Stimulated activated CD8-positive, alpha-beta memory T cell treated with anti-CD3 and anti-CD28 coated beads, Interleukin-4, amount 100 ng/mL, for 24 hours (primary cell): Measurements from ENCODE around the gene GRIK4.

Source experiments
- DNase-seq: peaks from one replicate; pipeline ENCODE4 v3.0.0-alpha.2; 2020; ENCODE audit warnings: low read depth

GRIK4 gene

DNA sequence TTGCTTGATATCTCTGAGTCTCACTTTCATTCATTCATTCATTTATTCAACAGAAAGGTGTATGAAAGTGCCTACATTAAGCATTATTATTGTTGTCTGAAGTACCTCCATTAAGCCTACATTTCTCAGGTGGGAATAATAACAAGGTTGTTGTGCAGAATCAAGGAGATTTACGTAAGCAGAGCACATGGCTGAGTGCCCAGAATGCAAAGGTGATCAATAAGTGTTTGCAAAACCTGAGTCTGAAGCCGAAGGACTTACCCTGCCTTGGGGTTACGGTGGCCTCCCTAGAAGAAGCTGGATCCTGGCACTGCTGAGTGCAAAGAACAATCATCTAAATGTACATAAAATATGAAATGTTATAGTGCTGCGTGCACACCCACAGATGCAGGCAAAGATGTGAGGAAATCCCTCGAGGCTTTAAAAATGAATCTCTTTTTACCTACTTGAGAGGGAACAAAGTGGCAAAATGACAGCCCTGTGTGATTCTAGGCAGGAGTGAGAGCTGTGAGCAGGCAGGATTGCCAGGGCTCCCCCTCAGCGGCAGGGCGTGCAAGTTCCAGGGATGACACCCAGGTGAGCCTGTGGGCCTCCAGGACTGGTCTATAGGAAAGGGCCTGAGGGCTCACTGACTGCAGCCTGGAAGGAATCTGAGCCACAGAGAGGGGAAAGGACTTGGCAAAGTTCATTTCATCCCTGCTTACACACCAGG, 379.2 kb downstream of the GRIK4 start:
- DNase-seq, result no peak

DNA sequence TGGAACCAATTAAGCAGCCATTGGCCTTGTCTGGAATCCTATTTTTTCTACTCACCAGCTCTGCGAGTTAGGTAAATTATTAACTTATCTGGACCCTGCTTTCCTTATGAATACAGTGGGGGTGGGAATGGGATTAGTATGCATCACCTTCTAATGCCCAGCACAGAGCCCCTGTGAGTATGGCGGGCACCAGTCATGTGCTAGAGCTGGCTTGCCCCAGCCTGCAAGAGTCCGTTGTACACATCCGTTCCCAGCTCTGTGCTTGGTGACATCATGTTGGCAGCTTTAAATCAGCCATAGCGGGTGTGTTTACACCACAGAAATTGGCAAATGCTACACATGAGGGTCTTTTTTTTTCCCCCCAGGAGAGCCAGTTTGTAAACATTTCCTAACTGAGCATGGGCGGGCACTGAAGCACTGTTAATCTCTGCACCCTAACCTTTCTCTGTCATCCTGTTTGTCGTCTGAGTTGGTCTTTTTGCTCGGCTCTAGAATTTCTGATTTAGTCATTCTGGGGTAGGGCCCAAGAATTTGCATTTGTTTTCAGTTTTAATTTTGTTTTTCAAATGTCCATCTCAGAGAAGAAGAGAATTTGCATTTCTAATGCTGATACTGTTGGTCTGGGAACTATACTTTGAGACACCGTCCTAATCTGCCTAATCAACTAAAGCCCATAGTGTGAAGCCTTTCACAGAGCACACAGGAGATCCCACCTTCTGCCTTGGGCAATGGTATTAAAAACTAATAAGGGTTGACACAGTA, 382.1 kb downstream of the GRIK4 start:
- no peak for DNase-seq

DNA sequence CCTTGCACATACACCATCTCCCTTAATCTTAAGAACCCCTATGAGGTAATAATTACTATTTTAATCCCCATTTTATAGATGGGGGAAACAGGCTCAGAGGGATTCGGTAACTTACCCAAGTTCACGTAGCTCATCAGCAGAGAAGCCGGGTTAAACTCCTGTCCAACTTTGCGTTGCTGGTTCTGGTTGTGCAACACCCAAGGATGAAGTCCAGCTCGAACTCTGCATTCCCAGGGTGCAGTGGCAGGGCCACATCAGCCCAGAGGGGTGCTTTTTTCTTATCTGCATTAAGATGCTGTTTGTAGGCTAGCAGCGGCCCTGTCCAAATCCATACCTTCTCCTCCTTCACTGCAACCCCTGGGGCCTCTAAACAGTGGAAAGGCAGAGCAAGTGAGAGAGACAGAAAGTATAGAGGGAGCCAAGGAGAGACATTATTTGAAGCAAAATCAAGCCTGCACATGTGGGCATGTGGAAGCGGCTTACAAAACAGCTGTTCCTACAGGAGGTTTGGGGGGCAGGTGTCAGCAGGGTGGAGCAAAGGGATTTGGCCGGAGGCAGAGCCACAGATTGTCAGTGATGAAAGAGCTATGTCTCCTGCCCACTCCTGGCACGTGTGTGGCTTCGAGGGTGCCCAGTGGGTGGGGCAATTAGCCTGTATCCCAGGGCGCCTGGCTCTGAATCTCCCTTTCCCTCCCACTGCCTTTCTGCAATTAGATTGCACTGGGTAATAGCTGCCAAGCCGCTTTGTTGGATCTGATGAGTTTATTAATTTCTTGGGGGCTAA, 382.8 kb downstream of the GRIK4 start:
- no peak for DNase-seq

DNA sequence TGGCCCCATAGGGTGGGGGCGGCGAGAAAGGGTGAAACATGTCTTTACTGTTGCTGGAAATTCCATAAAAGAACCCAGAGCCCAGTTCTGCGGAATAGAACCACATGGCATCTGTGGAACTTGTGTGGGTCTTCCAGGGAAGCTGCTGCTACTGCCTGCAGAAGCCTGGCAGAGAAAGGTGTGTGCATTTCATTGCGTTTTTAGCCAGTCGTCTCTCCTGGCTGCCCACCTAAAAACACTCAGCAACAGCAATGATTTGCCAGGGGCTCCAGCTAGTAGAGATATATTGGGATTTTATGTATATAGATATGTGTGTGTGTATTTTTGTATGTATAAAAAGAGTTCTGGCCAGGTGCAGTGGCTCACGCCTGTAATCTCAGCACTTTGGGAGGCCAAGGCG, 385.1 kb downstream of the GRIK4 start:
- DNase-seq, result no peak

DNA sequence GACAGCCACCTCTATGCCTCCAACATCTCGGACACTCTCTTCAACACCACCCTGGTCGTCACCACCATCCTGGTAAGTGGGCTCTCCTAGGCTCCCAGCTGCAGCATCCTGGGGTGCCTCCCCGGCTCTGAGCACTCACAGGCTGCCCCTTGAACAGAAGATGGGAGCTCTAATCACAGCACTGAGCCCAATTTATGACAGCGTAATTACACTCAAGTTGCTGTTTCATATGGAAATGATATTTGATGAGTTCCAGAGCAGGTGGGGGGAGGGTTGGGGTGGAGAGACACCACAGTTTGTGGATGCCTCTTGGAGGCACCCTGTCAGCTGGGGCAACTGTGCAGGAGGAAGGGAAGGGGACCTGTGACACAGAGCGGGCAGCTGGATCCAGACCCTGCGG, 387.0 kb downstream of the GRIK4 start:
- no peak for DNase-seq

DNA sequence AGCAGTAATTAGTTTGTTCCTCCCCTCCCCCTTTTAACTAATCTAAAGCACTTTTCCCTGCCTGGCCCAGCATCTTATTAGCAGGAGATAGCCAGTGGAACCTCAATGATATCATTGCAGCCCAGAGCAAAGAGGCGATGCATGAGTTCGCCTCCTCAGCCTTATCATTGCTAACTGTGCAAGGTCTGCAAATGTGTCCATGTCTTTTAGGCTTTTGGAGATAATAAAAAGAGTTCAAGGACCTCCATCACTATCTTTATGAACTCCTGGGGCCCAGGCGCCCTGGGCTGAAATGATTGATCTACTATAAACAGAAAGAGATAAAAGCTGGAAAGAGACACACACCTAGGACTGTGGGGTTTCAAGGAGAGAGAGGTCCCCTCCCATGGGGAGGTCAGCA, 388.2 kb downstream of the GRIK4 start:
- no peak for DNase-seq

DNA sequence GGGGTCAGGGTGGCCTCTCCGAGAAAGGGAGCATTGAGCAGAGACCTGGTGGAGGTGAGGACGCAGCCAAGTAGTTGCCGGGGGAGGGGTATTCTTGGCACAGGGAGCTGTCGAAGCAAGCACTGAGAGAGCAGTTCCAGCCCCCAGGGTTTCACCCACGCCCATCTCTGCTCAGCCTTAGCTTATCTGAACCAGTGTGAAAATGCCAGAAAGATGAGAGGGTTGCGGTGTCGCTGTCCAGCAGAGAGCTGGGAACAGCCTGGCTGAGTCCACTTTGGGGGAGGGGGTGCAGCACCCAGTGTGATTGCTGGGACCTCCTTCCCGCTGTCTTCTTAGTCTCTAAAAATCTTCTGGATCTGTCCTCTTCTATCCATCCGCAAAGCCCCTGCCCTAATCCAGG, 389.1 kb downstream of the GRIK4 start:
- no peak for DNase-seq

- no peak for DNase-seq
These were observed 392.1 kb downstream of the GRIK4 start for GRCh38 chr11:120903686-120904085.

- DNase-seq, result no peak
These were observed 392.6 kb downstream of the GRIK4 start for GRCh38 chr11:120904116-120904515.

- no peak for DNase-seq
These were observed 395.2 kb downstream of the GRIK4 start for GRCh38 chr11:120906766-120907165.

DNA sequence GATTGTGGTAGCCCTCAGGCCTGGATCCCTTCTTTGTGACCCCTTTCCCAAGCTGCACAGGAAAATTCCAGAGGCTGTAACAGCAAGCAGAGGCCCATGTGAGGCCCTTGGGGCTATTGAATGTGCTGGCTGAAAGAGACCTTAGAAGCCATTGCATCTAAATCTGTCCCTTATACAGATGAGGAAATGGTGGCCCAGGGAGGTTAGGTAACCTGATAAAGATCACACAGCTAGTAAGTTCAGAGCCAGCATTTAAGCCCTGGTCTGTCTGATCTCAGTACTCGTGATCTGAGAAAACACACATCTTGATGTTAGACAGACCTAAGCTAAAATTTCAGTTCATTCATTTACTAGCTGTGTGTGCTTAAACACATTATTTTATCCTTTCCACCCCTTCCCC, 396.4 kb downstream of the GRIK4 start:
- DNase-seq, result no peak

DNA sequence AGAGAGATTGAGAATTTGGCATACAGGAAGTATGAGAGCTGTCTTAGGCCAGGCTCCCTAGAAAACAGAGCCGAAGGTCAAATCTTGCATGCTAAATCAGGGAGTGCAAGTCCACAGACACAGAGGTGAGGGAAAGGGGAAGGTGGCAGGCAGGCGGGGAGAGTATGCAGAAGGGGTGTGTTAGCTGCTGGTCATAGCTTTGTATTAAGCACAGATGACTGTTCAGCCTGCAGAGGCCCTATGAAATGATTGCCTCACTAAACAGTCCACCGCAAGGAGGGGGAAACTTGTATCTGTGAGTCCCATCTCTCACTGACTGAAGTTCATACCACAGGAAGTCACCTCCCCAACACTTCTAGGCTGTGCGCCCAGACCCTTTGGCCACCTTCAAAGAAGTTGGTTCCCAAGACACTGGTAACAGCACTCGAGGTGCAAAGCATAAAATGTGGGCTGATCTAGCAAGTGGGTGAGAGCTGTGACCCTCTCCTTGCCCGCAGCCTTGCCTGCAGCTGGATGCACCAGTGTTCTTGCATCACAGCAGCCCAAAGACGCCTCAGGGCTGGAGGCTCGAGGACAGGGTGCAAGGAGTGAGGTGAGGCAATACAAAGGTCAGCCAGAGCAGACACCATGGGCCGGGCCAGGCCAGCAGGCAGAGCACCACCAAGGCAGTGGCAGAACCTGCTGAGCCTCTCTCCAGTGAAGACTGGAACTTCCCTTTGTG, 397.1 kb downstream of the GRIK4 start:
- DNase-seq, result peak; percentile 14

GRCh38 chr11:120909676-120910416, 398.3 kb downstream of the GRIK4 start:
- no peak for DNase-seq

DNA sequence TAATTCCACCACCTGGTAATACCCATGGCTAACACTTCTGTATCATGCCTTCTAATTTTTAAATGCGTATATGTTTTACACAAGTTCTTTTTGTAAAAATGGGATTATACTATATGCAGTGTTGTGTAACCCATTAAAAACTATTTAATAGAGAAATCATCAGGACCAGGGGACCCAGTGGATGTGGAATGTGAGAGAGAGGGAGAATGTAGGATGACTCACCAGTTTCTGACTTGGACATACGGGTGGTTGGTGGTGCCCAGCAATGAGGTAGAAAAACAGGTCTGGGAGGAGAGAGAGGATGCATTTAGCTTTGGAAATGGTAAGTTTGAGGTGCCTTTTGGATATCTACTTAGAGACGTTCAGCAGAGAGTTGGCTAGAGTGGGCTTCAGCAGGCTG, 400.4 kb downstream of the GRIK4 start:
- DNase-seq, result no peak

- no peak for DNase-seq
These were observed 401.0 kb downstream of the GRIK4 start for GRCh38 chr11:120912504-120912903.

DNA sequence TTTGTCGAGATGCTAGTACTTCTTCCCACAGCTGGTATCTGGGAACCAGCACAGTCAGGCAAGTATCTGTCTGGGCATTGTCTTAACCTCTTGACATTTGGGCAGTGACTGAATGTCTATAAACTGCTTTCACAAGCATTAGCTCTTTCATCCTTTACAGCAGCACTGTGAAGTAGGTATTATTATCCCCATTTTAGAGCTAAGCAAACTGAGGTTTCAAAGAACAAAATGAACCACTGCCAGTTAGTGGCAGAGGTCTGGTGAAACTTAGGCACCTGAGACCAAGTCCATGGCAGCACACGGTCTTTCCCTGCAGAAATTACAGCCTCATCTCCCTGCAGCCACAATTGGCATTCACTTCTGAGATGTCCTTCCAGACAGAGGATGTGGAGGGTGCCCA, 401.4 kb downstream of the GRIK4 start:
- DNase-seq, result no peak

- DNase-seq, result no peak
These were observed 402.5 kb downstream of the GRIK4 start for GRCh38 chr11:120914021-120914420.

DNA sequence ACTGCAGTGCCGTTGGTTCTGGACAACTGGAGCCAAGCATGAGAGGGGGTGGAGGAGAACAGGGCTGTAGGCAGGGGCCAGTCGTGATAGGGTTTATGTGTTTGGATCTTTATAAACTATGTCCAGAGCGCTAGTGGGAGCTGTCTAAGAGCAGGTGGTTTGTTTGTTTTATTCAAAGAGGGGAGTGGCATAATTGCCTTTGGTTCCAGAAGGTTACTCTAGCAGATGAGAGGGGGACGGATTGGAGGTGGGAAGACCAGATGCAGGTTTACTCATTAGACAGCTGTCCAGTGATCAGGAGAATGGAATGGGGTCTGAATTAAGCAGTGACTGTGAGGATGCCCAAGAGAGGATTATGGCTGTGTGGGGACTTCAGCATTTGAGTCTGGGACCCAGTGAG, 403.1 kb downstream of the GRIK4 start:
- no peak for DNase-seq

DNA sequence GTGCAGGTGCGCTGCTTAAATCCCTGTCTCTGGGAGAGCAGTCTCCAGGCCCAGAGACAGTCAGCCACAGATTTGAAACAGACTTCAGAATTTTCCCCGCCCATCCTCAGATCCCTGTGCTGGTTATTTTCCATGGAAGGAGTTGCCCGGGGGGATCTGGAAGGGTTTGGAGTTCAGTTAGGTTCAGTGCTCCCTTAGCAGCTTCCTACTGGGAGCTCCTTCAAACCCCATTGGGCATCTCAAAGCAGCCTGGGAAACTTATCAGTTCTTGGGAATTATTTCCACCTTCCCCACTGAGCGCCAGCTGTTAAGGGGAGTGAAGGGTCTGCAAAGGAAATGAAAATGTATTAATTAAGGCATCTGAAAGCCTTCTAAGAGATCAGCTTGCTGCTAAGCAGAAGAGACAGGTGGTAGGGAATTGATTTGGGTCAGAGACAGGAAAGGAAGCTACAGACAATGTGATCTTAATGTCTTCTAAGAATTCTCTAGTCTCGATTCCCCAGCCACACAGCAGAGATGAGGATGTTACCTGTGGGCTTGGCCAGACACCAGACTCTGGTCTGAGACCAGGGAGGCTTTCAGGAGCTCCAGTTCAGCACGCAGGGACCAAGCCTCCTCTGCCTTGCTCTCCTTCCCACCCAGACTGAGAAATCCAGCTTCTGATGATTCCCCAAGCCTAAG, 406.2 kb downstream of the GRIK4 start:
- DNase-seq, result no peak

DNA sequence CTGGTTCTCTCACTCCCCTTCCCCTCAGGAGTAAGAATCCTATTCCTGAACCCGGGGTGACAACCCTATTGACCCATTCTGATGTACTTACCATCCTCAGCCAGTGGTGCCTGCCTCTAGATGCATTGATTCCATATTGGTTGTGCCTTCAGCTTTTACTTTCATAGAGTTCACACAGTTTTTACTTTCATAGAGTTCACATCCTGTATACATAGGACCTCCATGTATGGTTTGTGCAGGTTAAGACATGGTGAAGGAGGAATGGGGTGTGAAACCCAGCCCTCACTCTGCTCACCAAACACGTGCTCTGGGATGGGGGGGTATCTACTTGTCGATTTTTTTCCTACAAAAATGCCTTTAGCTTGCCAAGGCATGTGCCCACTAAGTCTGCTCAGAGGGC, 406.7 kb downstream of the GRIK4 start:
- no peak for DNase-seq

DNA sequence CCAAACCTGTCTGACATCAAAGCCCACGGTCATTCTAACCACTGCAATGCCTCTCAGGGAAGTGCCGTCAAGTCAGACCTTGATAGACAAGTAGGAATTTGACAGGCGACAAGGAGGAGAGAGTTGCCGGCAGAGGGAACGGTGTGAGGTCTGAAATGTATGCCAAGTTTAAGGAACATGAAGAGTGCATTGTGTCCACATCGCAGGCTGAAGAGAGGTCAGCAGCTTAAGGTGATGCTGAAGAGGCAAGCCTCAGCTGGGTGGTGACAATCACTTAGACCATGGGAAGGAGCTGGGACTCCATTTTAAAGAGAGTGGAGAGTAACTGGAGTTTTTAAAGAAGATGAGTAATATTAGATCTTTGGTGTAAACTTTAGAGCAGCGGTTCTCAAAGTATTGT, 407.5 kb downstream of the GRIK4 start:
- no peak for DNase-seq
